Neural cell (in vitro differentiated cells): ENCODE results near the gene KRT5. TPM values are rescaled to one million over a fixed set of nuclear protein-coding genes. Genes with fewer than 3 reads are reported as not detected.
"Not testable (repeated sequence)": the region's sequence is repeated elsewhere in the genome, so short reads cannot be mapped to it uniquely, and the experiment has no call there.

Experiments used
- H2AFZ ChIP-seq: fragments of 200-600, 300-800 bp; sonication (generic), shearing (Covaris generic); 2 replicates; pipeline ENCODE4 v1.6.0; 2014; ENCODE audit warnings: low read depth, mild to moderate bottlenecking, antibody characterized with exemption, low read length, moderate library complexity
- H3F3A ChIP-seq: fragments of 200-600 bp; shearing (Covaris generic); 2 replicates; pipeline ENCODE4 v1.6.1; 2016; ENCODE audit warnings: mild to moderate bottlenecking, moderate library complexity, mixed read lengths, antibody characterized with exemption, low read length; ENCODE audit not compliant: insufficient read depth, poor library complexity, severe bottlenecking
- H3K27ac ChIP-seq: fragments of 200-600, 300-800 bp; sonication (generic), shearing (Covaris generic); 2 replicates; pipeline ENCODE4 v1.5.1; 2014; ENCODE audit warnings: mild to moderate bottlenecking, low read length, moderate library complexity
- H3K27me3 ChIP-seq: fragments of 300-800, 200-600 bp; sonication (generic), shearing (Covaris generic); 2 replicates; pipeline ENCODE4 v1.6.0; 2014; ENCODE audit warnings: mild to moderate bottlenecking, low read depth, low read length, moderate library complexity; ENCODE audit not compliant: insufficient read depth
- H3K36me3 ChIP-seq: fragments of 300-800, 200-600 bp; sonication (generic), shearing (Covaris generic); 2 replicates; pipeline ENCODE4 v1.5.1; 2014; ENCODE audit warnings: mild to moderate bottlenecking, antibody characterized with exemption, low read length, moderate library complexity; ENCODE audit not compliant: insufficient read depth
- H3K4me2 ChIP-seq: fragments of 300-800, 200-600 bp; sonication (generic), shearing (Covaris generic); 2 replicates; pipeline ENCODE4 v1.6.0; 2014; ENCODE audit warnings: mild to moderate bottlenecking, low read length
- H3K4me3 ChIP-seq: fragments of 300-800, 200-600 bp; sonication (generic), shearing (Covaris generic); 2 replicates; pipeline ENCODE4 v1.5.1; 2014; ENCODE audit warnings: mild to moderate bottlenecking, low read length, moderate library complexity
- H3K79me2 ChIP-seq: fragments of 200-600 bp; shearing (Covaris generic); replicated peaks from 2 replicates; pipeline ENCODE4 v1.6.0; 2014; ENCODE audit warnings: mild to moderate bottlenecking, low read length, moderate library complexity; ENCODE audit not compliant: insufficient read depth
- H3K9ac ChIP-seq: fragments of 300-800, 200-600 bp; sonication (generic), shearing (Covaris generic); 2 replicates; pipeline ENCODE4 v1.6.1; 2016; ENCODE audit warnings: mild to moderate bottlenecking, low read length, mixed read lengths
- H3K9me2 ChIP-seq: fragments of 200-600 bp; shearing (Covaris generic); 2 replicates; pipeline ENCODE4 v1.6.1; 2016; ENCODE audit warnings: mild to moderate bottlenecking, low read length, mixed read lengths; ENCODE audit not compliant: insufficient read depth
- H3K9me3 ChIP-seq: fragments of 200-600, 300-800 bp; sonication (generic), shearing (Covaris generic); 2 replicates; pipeline ENCODE4 v1.6.1; 2016; ENCODE audit warnings: mild to moderate bottlenecking, mixed run types, low read length, moderate library complexity, mixed read lengths
- H4K20me1 ChIP-seq: fragments of 200-600 bp; shearing (Covaris generic); 2 replicates; pipeline ENCODE4 v1.6.1; 2016; ENCODE audit warnings: mild to moderate bottlenecking, mixed run types; ENCODE audit not compliant: insufficient read depth
- EP300 ChIP-seq: fragments of 450-650 bp; conservative IDR thresholded peaks from 2 replicates; pipeline ENCODE4 v1.6.1; 2014; ENCODE audit warnings: antibody characterized with exemption, mild to moderate bottlenecking, moderate library complexity; ENCODE audit not compliant: poor library complexity, severe bottlenecking
- EZH2 ChIP-seq: fragments of 200-600, 300-800 bp; shearing (Covaris generic), sonication (generic); IDR thresholded peaks from 2 replicates; pipeline ENCODE4 v1.6.1; 2014; ENCODE audit warnings: antibody characterized with exemption, low read length, borderline replicate concordance, mild to moderate bottlenecking; ENCODE audit not compliant: insufficient read depth, poor library complexity, severe bottlenecking
- MXI1 ChIP-seq: fragments of 450-650 bp; conservative IDR thresholded peaks from 2 replicates; pipeline ENCODE4 v1.6.1; 2014; ENCODE audit warnings: antibody characterized with exemption, mild to moderate bottlenecking; ENCODE audit not compliant: poor library complexity, severe bottlenecking
- POLR2AphosphoS5 ChIP-seq: IDR thresholded peaks from 2 replicates; pipeline ENCODE4 v1.6.1; 2012
- RAD21 ChIP-seq: fragments of 450-650 bp; conservative IDR thresholded peaks from 2 replicates; pipeline ENCODE4 v1.6.1; 2014; ENCODE audit warnings: antibody characterized with exemption, mild to moderate bottlenecking, moderate library complexity
- SMC3 ChIP-seq: fragments of 450-650 bp; conservative IDR thresholded peaks from 2 replicates; pipeline ENCODE4 v1.6.1; 2014; ENCODE audit warnings: antibody characterized with exemption, mild to moderate bottlenecking, moderate library complexity; ENCODE audit not compliant: poor library complexity
- TAF1 ChIP-seq: IDR thresholded peaks from 2 replicates; pipeline ENCODE4 v1.6.1; 2012; ENCODE audit warnings: low read depth
- polyA plus RNA-seq: library from polyadenylated mRNA; depleted of rRNA; stranded (reverse); fragments of >200 nt; gene quantifications from 2 replicates; pipeline ENCODE4 v1.2.3, GENCODE V29; 2014
- TF ChIP-seq, protein P1 (sequence below): IDR thresholded peaks from 2 replicates; pipeline ENCODE4 v1.6.1; 2012; ENCODE audit warnings: borderline replicate concordance
- TF ChIP-seq, protein P2 (sequence below): fragments of 450-650 bp; IDR thresholded peaks from 2 replicates; pipeline ENCODE4 v1.5.1; 2014; ENCODE audit warnings: antibody characterized with exemption, mild to moderate bottlenecking, moderate library complexity; ENCODE audit not compliant: poor library complexity, severe bottlenecking

The KRT5 gene
- polyA plus RNA-seq, 1 donor from 2014 or later = not detected

DNA sequence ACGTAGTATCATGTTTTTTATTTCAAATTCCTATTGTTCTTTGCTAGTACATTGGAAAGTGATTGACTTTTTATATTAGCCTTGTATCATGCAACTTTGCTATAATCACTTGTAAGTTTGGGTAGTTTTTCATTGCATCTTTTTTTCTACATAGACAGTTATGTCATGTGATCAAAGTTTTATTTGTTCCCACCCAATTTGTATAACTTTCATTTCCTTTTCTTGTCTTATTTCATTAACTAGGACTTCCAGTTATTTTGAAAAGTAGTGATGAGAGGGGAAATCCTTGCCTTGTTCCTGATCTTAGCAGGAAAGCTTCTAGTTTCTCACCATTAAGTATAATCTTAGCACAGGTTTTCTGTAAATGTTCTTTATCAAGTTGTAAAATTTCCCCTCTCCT, 17.3 kb downstream of the KRT5 start:
- Histone ChIP-seq H3K79me2 (no peaks in the 10 kb centered on the region), H3K4me3 (no peak overlapping the region), H3K9me2 (no peaks in the 10 kb centered on the region), H3K36me3 (no peaks in the 10 kb centered on the region), H3F3A (no peaks in the 10 kb centered on the region), H3K9me3 (no peaks in the 10 kb centered on the region), H3K27me3 (no peaks in the 10 kb centered on the region), H2AFZ (no peak overlapping the region), H3K27ac (no peak overlapping the region), H3K9ac (no peak overlapping the region), H3K4me2 (no peak overlapping the region), H4K20me1 (no peaks in the 10 kb centered on the region)
- TF ChIP-seq RAD21 (no peak), TAF1 (no peak), EZH2 (no peak), SMC3 (no peak), EP300 (no peak), MXI1 (no peak), POLR2AphosphoS5 (no peak)
- TF ChIP-seq, protein P1, sequence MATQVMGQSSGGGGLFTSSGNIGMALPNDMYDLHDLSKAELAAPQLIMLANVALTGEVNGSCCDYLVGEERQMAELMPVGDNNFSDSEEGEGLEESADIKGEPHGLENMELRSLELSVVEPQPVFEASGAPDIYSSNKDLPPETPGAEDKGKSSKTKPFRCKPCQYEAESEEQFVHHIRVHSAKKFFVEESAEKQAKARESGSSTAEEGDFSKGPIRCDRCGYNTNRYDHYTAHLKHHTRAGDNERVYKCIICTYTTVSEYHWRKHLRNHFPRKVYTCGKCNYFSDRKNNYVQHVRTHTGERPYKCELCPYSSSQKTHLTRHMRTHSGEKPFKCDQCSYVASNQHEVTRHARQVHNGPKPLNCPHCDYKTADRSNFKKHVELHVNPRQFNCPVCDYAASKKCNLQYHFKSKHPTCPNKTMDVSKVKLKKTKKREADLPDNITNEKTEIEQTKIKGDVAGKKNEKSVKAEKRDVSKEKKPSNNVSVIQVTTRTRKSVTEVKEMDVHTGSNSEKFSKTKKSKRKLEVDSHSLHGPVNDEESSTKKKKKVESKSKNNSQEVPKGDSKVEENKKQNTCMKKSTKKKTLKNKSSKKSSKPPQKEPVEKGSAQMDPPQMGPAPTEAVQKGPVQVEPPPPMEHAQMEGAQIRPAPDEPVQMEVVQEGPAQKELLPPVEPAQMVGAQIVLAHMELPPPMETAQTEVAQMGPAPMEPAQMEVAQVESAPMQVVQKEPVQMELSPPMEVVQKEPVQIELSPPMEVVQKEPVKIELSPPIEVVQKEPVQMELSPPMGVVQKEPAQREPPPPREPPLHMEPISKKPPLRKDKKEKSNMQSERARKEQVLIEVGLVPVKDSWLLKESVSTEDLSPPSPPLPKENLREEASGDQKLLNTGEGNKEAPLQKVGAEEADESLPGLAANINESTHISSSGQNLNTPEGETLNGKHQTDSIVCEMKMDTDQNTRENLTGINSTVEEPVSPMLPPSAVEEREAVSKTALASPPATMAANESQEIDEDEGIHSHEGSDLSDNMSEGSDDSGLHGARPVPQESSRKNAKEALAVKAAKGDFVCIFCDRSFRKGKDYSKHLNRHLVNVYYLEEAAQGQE = no peak
- TF ChIP-seq, protein P2, sequence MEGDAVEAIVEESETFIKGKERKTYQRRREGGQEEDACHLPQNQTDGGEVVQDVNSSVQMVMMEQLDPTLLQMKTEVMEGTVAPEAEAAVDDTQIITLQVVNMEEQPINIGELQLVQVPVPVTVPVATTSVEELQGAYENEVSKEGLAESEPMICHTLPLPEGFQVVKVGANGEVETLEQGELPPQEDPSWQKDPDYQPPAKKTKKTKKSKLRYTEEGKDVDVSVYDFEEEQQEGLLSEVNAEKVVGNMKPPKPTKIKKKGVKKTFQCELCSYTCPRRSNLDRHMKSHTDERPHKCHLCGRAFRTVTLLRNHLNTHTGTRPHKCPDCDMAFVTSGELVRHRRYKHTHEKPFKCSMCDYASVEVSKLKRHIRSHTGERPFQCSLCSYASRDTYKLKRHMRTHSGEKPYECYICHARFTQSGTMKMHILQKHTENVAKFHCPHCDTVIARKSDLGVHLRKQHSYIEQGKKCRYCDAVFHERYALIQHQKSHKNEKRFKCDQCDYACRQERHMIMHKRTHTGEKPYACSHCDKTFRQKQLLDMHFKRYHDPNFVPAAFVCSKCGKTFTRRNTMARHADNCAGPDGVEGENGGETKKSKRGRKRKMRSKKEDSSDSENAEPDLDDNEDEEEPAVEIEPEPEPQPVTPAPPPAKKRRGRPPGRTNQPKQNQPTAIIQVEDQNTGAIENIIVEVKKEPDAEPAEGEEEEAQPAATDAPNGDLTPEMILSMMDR = no peak

DNA sequence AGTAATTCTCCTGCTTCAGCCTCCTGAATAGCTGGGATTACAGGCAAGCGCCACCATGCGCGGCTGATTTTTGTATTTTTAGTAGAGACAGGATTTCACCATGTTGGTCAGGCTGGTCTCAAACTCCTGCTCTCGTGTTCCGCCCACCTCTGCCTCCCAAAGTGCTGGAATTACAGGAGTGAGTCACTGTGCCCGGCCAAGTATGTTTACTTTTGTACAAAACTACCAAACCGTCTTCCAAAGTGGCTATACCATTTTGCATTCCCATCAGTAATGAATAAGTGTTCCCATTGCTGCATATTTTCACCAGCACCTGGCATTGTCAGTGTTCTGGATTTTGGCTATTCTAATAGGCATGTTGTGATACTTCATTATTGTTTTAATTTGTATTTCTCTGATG, 18.7 kb downstream of the KRT5 start:
- no peaks in the 10 kb centered on the region for H3K79me2 ChIP-seq
- H3K9me2 ChIP-seq = no peaks in the 10 kb centered on the region
- no peak overlapping the region for H3K9ac ChIP-seq
- no peaks in the 10 kb centered on the region for H3K9me3 ChIP-seq
- H3K27me3 ChIP-seq = no peaks in the 10 kb centered on the region
- no peak overlapping the region for H2AFZ ChIP-seq
- no peaks in the 10 kb centered on the region for H3F3A ChIP-seq
- no peaks in the 10 kb centered on the region for H3K36me3 ChIP-seq
- no peak overlapping the region for H3K4me3 ChIP-seq
- H4K20me1 ChIP-seq = no peaks in the 10 kb centered on the region
- no peak overlapping the region for H3K4me2 ChIP-seq
- H3K27ac ChIP-seq = no peak overlapping the region
- TF ChIP-seq POLR2AphosphoS5 (no peak), TAF1 (no peak), RAD21 (no peak), SMC3 (no peak), MXI1 (no peak), EZH2 (no peak), EP300 (no peak)
- TF ChIP-seq, protein P1 = no peak
- TF ChIP-seq, protein P2 = no peak

DNA sequence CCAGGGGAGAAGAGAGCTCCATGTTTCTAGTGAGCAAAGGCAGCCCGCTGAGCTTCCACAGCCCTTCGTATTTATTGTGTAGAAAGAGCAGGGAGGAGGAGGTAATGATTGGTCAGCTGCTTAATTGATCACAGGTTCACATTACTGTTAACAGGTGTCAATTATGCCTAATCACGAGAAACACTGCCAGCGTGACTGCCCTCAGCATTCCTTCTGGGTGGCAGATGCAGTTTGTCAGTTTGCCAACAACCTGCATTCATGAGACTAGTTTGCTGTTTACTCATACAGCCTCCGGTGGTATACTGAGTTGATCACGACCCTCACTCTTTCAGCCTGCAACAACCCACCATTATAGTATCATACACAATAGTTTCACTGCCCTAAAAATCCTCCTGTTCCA, 19.6 kb downstream of the KRT5 start:
- H3K9ac ChIP-seq, H3K27me3 ChIP-seq, H3K27ac ChIP-seq: not testable (repeated sequence)

More for the DNA sequence above, 19.6 kb downstream of the KRT5 start:
- H4K20me1 ChIP-seq, H3K9me2 ChIP-seq, H3F3A ChIP-seq, H3K36me3 ChIP-seq, H3K4me2 ChIP-seq, H2AFZ ChIP-seq, H3K9me3 ChIP-seq, H3K4me3 ChIP-seq, H3K79me2 ChIP-seq: not testable (repeated sequence)
